Heart left ventricle (tissue), 16 donors: ENCODE measurements around the gene COL6A2. TPM values are rescaled to one million over a fixed set of nuclear protein-coding genes. Genes with fewer than 3 reads are reported as not detected.

Source experiments
- ATAC-seq, 4 donors: fragments of 200-7000 bp; cut with Tn5 transposase; one replicate each; pipeline ENCODE4 v1.9.1; 2020 to 2022; ENCODE audit warnings: moderate library complexity in 4 of 4, mild to moderate bottlenecking in 3 of 4, moderate number of reproducible peaks in 1 of 4
- DNase-seq, 5 donors: peaks; one replicate each; pipeline ENCODE4 v3.0.0-alpha.2; 2020
- H3K27ac ChIP-seq, 12 donors: fragments of 200-600 bp; sonication (generic) in 4 of 12; one replicate each; pipeline versions ENCODE4 v1.5.0 to v1.8.0; 2016 to 2022; ENCODE audit warnings: mild to moderate bottlenecking in 2 of 12
- H3K27me3 ChIP-seq, 9 donors: fragments of 200-600 bp; sonication (generic) in 2 of 9; one replicate each; pipeline versions ENCODE4 v1.5.1 to v1.8.0; 2016 to 2022; ENCODE audit warnings: mild to moderate bottlenecking in 3 of 9
- H3K36me3 ChIP-seq, 9 donors: fragments of 200-600 bp; sonication (generic) in 2 of 9; one replicate each; pipeline versions ENCODE4 v1.5.0 to v1.8.0; 2018 to 2022; ENCODE audit warnings: mild to moderate bottlenecking in 2 of 9
- H3K4me1 ChIP-seq, 12 donors: fragments of 200-600 bp; sonication (generic) in 4 of 12; one replicate each; pipeline versions ENCODE4 v1.5.0 to v1.8.0; 2016 to 2022; ENCODE audit warnings: mild to moderate bottlenecking in 3 of 12
- H3K4me3 ChIP-seq, 12 donors: fragments of 200-600 bp; sonication (generic) in 4 of 12; one replicate each; pipeline versions ENCODE4 v1.5.0 to v1.8.0; 2017 to 2022; ENCODE audit warnings: mild to moderate bottlenecking in 9 of 12, moderate library complexity in 4 of 12
- H3K9me3 ChIP-seq, 12 donors: fragments of 200-600 bp; sonication (generic) in 4 of 12; one replicate each; pipeline versions ENCODE4 v1.5.0 to v1.8.0; 2016 to 2022; ENCODE audit warnings: mild to moderate bottlenecking in 1 of 12
- CTCF ChIP-seq, 12 donors: fragments of 200-600 bp; sonication (generic) in 4 of 12; IDR thresholded peaks; one replicate each; pipeline versions ENCODE4 v1.5.0 to v1.8.0; 2018 to 2022; ENCODE audit warnings: antibody characterized with exemption in 12 of 12, mild to moderate bottlenecking in 5 of 12
- POLR2A ChIP-seq, 2 donors: fragments of 450-650 bp; IDR thresholded peaks; one replicate each; pipeline ENCODE4 v1.6.1; 2017; ENCODE audit warnings: antibody characterized with exemption in 2 of 2, mild to moderate bottlenecking in 2 of 2, moderate library complexity in 2 of 2
- WGBS, 4 donors: extraction: QIAGEN DNeasy Blood & Tissue Kit in 2 of 4; methylation state at CpG; one replicate each; pipeline versions ENCODE4 v1.1.5 to v1.1.7; 2013 to 2018; 5-methylcytosine and 5-hydroxymethylcytosine counted together
- intact Hi-C, 10 donors: fragments of 100-400 bp; cut with DNase I; formaldehyde crosslinking; loops; one replicate each; pipeline versions ENCODE4 v1.11.1 to v1.14.2; 2022
- polyA plus RNA-seq, 2 donors: library from polyadenylated mRNA; stranded (reverse); fragments of 200-250 nt; gene quantifications; one replicate each; pipeline ENCODE4 v1.2.3, GENCODE V29; 2013
- total RNA-seq, 9 donors: library from RNA; depleted of rRNA in 2 of 9; stranded (reverse); fragments of >200 nt in 2 of 9; fragmentation: NEBNext Ultra II Directional in 3 of 9; extraction: Animal tissue kit (Norgen Biotek cat#: 25700) in 3 of 9; gene quantifications; one replicate each; pipeline versions ENCODE4 v1.1.0 to v1.2.4, GENCODE V29; 2016 to 2023
- donor health status: ischemic (EF 13 %, LVEDD 7.1; RV severe dilation, severe dysfunction).
- donor health status: healthy with polysubstance abuse.
- donor health status: DM: no; HTN: yes; CAD: no.
- donor health status: DM: no; HTN: no; CAD: no.
- donor health status: ischemic (EF 25% LVEDD 6.9; RV normal size, moderate dysfunction).
- donor health status: ischemic (EF 25% LVEDD 5.7; RV mildly dilated, moderate dysfunction).
- donor health status: healthy.
- donor health status: DM: yes; HTN: yes; CAD: no.
- donor health status: ischemic (EF 35%, LVEDD 5.7; RV mildly dilated, moderate dysfunction).
- donor health status: nonischemic (EF 11% LVEDD 7.7; RV severe dilation, severe dysfunction).
- donor health status: DM: yes; HTN: yes; CAD: no.
- donor health status: PGD.
- donor health status: ischemic (EF 29% LVEDD 5.4; RV normal size, mild dysfunction).
- donor health status: nonischemic (EF 23%, LVEDD 6.1; RV moderate dilation, normal function).

COL6A2 gene
- total and polyA plus RNA-seq, 11 donors: 118 to 484 (median 158) TPM

GRCh38 chr21:46159841-46160656 lies 62.1 kb downstream of the COL6A2 start:
- intact Hi-C loops: loop anchor here in 3 of 10 donors (5.0 to 10.0 kb wide), 3 partner anchors 62 to 85 kb away; partner anchors contain the start of gene LSS (in 1 of the 3)
- ATAC-seq (no peak), DNase-seq (peak in 3 of 5 donors; percentile 4 to 20 (median 14))
- 92 to 98% (median 95%) methylated on average over 27 to 32 of the region's 32 CpGs for WGBS, 4 donors
- peaks cover 0 to 9% (median 0%) of the 10 kb centered on the region in 9 donors for H3K27me3 ChIP-seq
- no peaks in the 10 kb centered on the region for H3K9me3 ChIP-seq
- TF ChIP-seq CTCF (IDR thresholded peaks at IDR 0.05) (no peak), POLR2A (IDR thresholded peaks at IDR 0.05) (no peak)
- H3K36me3 ChIP-seq: peaks cover 0 to 9% (median 0%) of the 10 kb centered on the region in 9 donors
- no peak overlapping the region for H3K4me3 ChIP-seq
- no peak overlapping the region for H3K27ac ChIP-seq
- no peaks in the 10 kb centered on the region for H3K4me1 ChIP-seq

- ATAC-seq (no peak), DNase-seq (peak in 2 of 5 donors; percentile 6 to 20)
- Histone ChIP-seq H3K36me3 (peaks cover 0 to 9% (median 0%) of the 10 kb centered on the region in 9 donors), H3K4me1 (no peaks in the 10 kb centered on the region), H3K27me3 (peaks cover 0 to 9% (median 0%) of the 10 kb centered on the region in 9 donors), H3K4me3 (no peak overlapping the region), H3K27ac (no peak overlapping the region), H3K9me3 (no peaks in the 10 kb centered on the region)
- WGBS, 4 donors: 89 to 95% (median 93%) methylated on average over 22 of the region's 22 CpGs
- intact Hi-C loops: no loop called here
- TF ChIP-seq CTCF (IDR thresholded peaks at IDR 0.05) (no peak), POLR2A (IDR thresholded peaks at IDR 0.05) (no peak)
Measured at GRCh38 chr21:46160657-46160906, 62.7 kb downstream of the COL6A2 start.

GRCh38 chr21:46160907-46161632 lies 63.2 kb downstream of the COL6A2 start:
- no peak overlapping the region for H3K27ac ChIP-seq
- no peak for ATAC-seq
- intact Hi-C loops: no loop called here

More at GRCh38 chr21:46160907-46161632, 63.2 kb downstream of the COL6A2 start:
- WGBS, 4 donors: 61 to 94% (median 78%) methylated on average over 34 to 72 of the region's 72 CpGs
- H3K9me3 ChIP-seq: no peaks in the 10 kb centered on the region
- no peaks in the 10 kb centered on the region for H3K4me1 ChIP-seq
- TF ChIP-seq POLR2A (IDR thresholded peaks at IDR 0.05) (no peak), CTCF (IDR thresholded peaks at IDR 0.05) (no peak)
- H3K27me3 ChIP-seq: peaks cover 0 to 9% (median 0%) of the 10 kb centered on the region in 9 donors
- peak overlapping the region in 3 of 12 donors; percentile 20 to 33 (median 22) for H3K4me3 ChIP-seq
- peak; percentile 5 to 51 (median 17) for DNase-seq
- peaks cover 0 to 9% (median 0%) of the 10 kb centered on the region in 9 donors for H3K36me3 ChIP-seq
